ENCODE results near the gene OXTR. TPM values are rescaled to one million over a fixed set of nuclear protein-coding genes. Genes with fewer than 3 reads are reported as not detected.

OXTR gene
- total RNA-seq, 1 donor from 2014 or later: 5.3 TPM

GRCh38 chr3:8749316-8749715 lies 20.1 kb downstream of the OXTR start:
- Mint-ChIP-seq H3K4me3 (no peak overlapping the region), H3K9me3 (no peaks in the 10 kb centered on the region), H3K4me1 (peaks cover 5% of the 10 kb centered on the region), H3K27me3 (ENCODE audit: low read depth) (no peaks in the 10 kb centered on the region), H3K36me3 (ENCODE audit: low read depth) (peaks cover 6% of the 10 kb centered on the region), H3K27ac (ENCODE audit: unreplicated experiment) (no peak overlapping the region)
- DNase-seq (ENCODE audit: low read depth, low spot score): no peak
- no peak for TF ChIP-seq CTCF (conservative IDR thresholded peaks at IDR 0.05)

DNA sequence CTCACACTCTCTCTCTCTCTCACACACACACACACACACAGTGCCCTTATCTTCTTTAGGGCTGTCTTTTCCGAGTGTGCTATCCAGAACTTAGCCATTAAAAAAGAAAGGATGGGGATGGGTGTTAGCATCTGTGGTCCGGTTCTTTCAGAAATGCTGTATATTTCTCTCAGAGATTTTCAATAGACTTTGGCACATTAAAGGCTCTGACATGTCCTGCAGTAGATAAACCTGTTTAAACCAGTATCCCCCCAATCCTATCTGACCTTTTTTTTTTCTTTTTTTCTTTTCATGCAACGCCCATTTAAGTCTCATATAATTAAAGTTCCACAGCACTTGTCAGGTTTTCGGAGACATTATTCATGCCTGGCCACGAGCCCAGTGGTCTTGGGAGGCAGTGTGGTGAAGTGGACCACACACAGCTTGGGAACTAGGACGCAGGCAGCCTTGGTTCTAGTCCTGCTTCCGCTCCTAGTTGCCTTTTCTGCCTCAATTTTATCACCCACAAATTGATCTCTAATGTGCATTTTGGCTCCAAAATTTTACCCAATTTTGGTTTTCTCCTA lies 22.6 kb downstream of the OXTR start:
- no peak for TF ChIP-seq CTCF (conservative IDR thresholded peaks at IDR 0.05)
- DNase-seq (ENCODE audit: low read depth, low spot score): no peak

GRCh38 chr3:8745619-8746370 lies 23.6 kb downstream of the OXTR start:
- H3K36me3 Mint-ChIP-seq (ENCODE audit: low read depth): no peaks in the 10 kb centered on the region

More for the DNA sequence above, 22.6 kb downstream of the OXTR start:
- H3K4me3 Mint-ChIP-seq: no peak overlapping the region
- no peak overlapping the region for H3K27ac Mint-ChIP-seq (ENCODE audit: unreplicated experiment)
- H3K27me3 Mint-ChIP-seq (ENCODE audit: low read depth): no peaks in the 10 kb centered on the region
- peaks cover 19% of the 10 kb centered on the region for H3K4me1 Mint-ChIP-seq
- H3K36me3 Mint-ChIP-seq (ENCODE audit: low read depth): no peaks in the 10 kb centered on the region
- no peaks in the 10 kb centered on the region for H3K9me3 Mint-ChIP-seq

GRCh38 chr3:8743911-8744310 lies 25.5 kb downstream of the OXTR start:
- no peaks in the 10 kb centered on the region for H3K9me3 Mint-ChIP-seq
- DNase-seq (ENCODE audit: low read depth, low spot score): no peak
- no peak for TF ChIP-seq CTCF (conservative IDR thresholded peaks at IDR 0.05)
- H3K4me1 Mint-ChIP-seq: peaks cover 21% of the 10 kb centered on the region
- no peaks in the 10 kb centered on the region for H3K27me3 Mint-ChIP-seq (ENCODE audit: low read depth)
- H3K4me3 Mint-ChIP-seq: no peak overlapping the region
- H3K36me3 Mint-ChIP-seq (ENCODE audit: low read depth): no peaks in the 10 kb centered on the region
- H3K27ac Mint-ChIP-seq (ENCODE audit: unreplicated experiment): no peak overlapping the region

More at GRCh38 chr3:8745619-8746370, 23.6 kb downstream of the OXTR start:
- no peak overlapping the region for H3K27ac Mint-ChIP-seq (ENCODE audit: unreplicated experiment)
- no peak for DNase-seq (ENCODE audit: low read depth, low spot score)
- H3K4me1 Mint-ChIP-seq: peaks cover 26% of the 10 kb centered on the region
- no peak for TF ChIP-seq CTCF (conservative IDR thresholded peaks at IDR 0.05)
- no peak overlapping the region for H3K4me3 Mint-ChIP-seq
- H3K9me3 Mint-ChIP-seq: no peaks in the 10 kb centered on the region
- H3K27me3 Mint-ChIP-seq (ENCODE audit: low read depth): no peaks in the 10 kb centered on the region

DNA sequence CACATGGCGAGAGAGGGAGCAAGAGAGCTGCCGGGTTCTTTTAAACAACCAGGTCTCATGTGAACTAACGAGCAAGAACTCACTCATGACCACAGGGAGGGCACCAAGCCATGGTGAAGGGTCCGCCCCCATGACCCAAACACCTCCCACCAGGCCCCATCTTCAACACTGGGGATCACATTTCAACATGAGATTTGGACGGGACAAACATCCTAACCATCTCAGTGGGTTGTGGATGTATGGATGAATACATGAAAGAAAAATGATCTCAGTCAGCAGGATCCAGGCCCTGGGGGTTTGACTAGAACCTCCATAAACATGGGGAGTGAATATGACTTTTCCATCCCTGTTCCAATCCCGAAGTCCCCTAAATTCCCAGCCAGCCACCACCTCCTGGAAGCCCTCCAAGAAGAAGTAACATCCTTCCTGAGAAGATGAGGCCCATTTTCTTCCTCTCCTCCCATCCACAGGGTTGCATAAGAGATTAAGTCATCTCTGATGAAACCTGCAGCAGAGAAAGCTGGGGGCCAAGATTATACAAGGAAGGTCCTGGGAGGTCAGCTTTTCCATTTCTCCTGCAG lies 26.3 kb downstream of the OXTR start:
- H3K27me3 Mint-ChIP-seq (ENCODE audit: low read depth): no peaks in the 10 kb centered on the region
- no peaks in the 10 kb centered on the region for H3K9me3 Mint-ChIP-seq
- TF ChIP-seq CTCF (conservative IDR thresholded peaks at IDR 0.05): no peak
- DNase-seq (ENCODE audit: low read depth, low spot score): no peak
- no peak overlapping the region for H3K27ac Mint-ChIP-seq (ENCODE audit: unreplicated experiment)
- H3K4me3 Mint-ChIP-seq: no peak overlapping the region
- no peaks in the 10 kb centered on the region for H3K36me3 Mint-ChIP-seq (ENCODE audit: low read depth)
- H3K4me1 Mint-ChIP-seq: peaks cover 21% of the 10 kb centered on the region

Measured in neural crest cell (in vitro differentiated cells).